SK-N-SH treated with all-trans-retinoic acid at 6 μM for 48 hours (cell line): Measurements from ENCODE around the gene PRMT9.
A peak's percentile ranks its signal among the peaks of the same experiment; 100 is the strongest.

Source experiments
- ATAC-seq: fragments of 200-7000 bp; cut with Tn5 transposase; 3 replicates; pipeline ENCODE4 v1.9.1; 2020; ENCODE audit warnings: mild to moderate bottlenecking, moderate library complexity
- ARNTL ChIP-seq: fragments of 450-650 bp; formaldehyde crosslinking; IDR thresholded peaks from 2 replicates; pipeline ENCODE4 v1.5.0; 2020; ENCODE audit warnings: low read depth, mild to moderate bottlenecking, moderate library complexity, borderline replicate concordance
- BACH2 ChIP-seq: fragments of 250-450 bp; sonication (Bioruptor Pico); IDR thresholded peaks from 2 replicates; pipeline ENCODE4 v1.9.0; 2021; ENCODE audit warnings: mild to moderate bottlenecking, borderline replicate concordance
- CSRNP3 ChIP-seq: fragments of 250-450 bp; sonication (Bioruptor Pico); IDR thresholded peaks from 2 replicates; pipeline ENCODE4 v1.5.1; 2021; ENCODE audit warnings: mild to moderate bottlenecking, moderate library complexity
- ESRRG ChIP-seq: fragments of 250-450 bp; sonication (Bioruptor Pico); IDR thresholded peaks from 2 replicates; pipeline ENCODE4 v1.6.1; 2021; ENCODE audit warnings: mild to moderate bottlenecking
- ISL1 ChIP-seq: fragments of 250-450 bp; sonication (Bioruptor Pico); IDR thresholded peaks from 2 replicates; pipeline ENCODE4 v2.1.2; 2022; ENCODE audit warnings: mild to moderate bottlenecking, moderate library complexity
- OSR1 ChIP-seq: fragments of 250-450 bp; sonication (Bioruptor Pico); IDR thresholded peaks from 2 replicates; pipeline ENCODE4 v1.8.0; 2022; ENCODE audit warnings: moderate library complexity, mild to moderate bottlenecking, inconsistent platforms
- POU6F1 ChIP-seq: fragments of 250-450 bp; sonication (Bioruptor Pico); IDR thresholded peaks from 2 replicates; pipeline ENCODE4 v1.8.0; 2021; ENCODE audit warnings: low read depth, mild to moderate bottlenecking, moderate library complexity, borderline replicate concordance
- PPARA ChIP-seq: fragments of 250-450 bp; sonication (Bioruptor Pico); IDR thresholded peaks from 2 replicates; pipeline ENCODE4 v1.5.0; 2020; ENCODE audit warnings: mild to moderate bottlenecking, borderline replicate concordance
- RARB ChIP-seq: fragments of 250-450 bp; sonication (Bioruptor Pico); IDR thresholded peaks from 2 replicates; pipeline ENCODE4 v1.8.0; 2021; ENCODE audit warnings: mild to moderate bottlenecking, moderate library complexity
- TCF4 ChIP-seq: fragments of 250-450 bp; sonication (Bioruptor Pico); IDR thresholded peaks from 2 replicates; pipeline ENCODE4 v1.8.0; 2021; ENCODE audit warnings: mild to moderate bottlenecking, moderate library complexity, borderline replicate concordance
- TOX ChIP-seq: fragments of 250-450 bp; sonication (Bioruptor Pico); IDR thresholded peaks from 2 replicates; pipeline ENCODE4 v1.8.0; 2021; ENCODE audit warnings: mild to moderate bottlenecking, moderate library complexity, borderline replicate concordance
- ZC3H10 ChIP-seq: fragments of 250-450 bp; sonication (Bioruptor Pico); IDR thresholded peaks from 2 replicates; pipeline ENCODE4 v1.5.1; 2021; ENCODE audit warnings: mild to moderate bottlenecking, moderate library complexity
- ZFP3 ChIP-seq: fragments of 250-450 bp; sonication (Bioruptor Pico); IDR thresholded peaks from 2 replicates; pipeline ENCODE4 v1.5.0; 2020; ENCODE audit warnings: mild to moderate bottlenecking, moderate library complexity
- ZNF565 ChIP-seq: fragments of 450-650 bp; formaldehyde crosslinking; conservative IDR thresholded peaks from 2 replicates; pipeline ENCODE4 v1.5.0; 2020; ENCODE audit warnings: low read depth, mild to moderate bottlenecking, moderate library complexity
- ZNF70 ChIP-seq: fragments of 450-650 bp; formaldehyde crosslinking; IDR thresholded peaks from 2 replicates; pipeline ENCODE4 v1.5.0; 2020; ENCODE audit warnings: mild to moderate bottlenecking, moderate library complexity
- ZNF8 ChIP-seq: fragments of 450-650 bp; formaldehyde crosslinking; IDR thresholded peaks from 2 replicates; pipeline ENCODE4 v1.5.0; 2020; ENCODE audit warnings: mild to moderate bottlenecking, moderate library complexity
- TF ChIP-seq, protein P1 (sequence below): fragments of 250-450 bp; sonication (Bioruptor Pico); IDR thresholded peaks from 2 replicates; pipeline ENCODE4 v1.5.0; 2020; ENCODE audit warnings: mild to moderate bottlenecking, moderate library complexity

Gene PRMT9

DNA sequence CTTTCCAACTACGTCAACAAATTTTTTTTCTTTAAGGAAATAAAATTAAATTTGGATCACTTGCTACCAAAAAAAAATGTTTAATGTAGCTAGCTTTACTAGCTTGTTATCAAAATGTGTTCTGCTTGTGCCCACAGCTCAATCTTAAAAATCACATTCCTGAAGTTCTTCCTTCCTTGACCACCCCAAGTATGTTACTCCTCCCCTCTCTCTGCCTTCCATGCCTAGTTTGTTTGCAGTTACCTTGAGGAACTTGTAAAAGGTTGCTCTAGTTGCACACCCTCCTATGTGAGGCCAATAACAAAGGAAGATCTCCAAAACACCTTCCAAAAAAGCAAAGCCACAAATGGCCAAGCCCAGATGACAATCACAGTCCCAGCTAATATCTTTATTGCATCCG, 86.4 kb downstream of the PRMT9 start:
- no peak for ATAC-seq
- no peak for TF ChIP-seq ISL1 (CRISPR knock-in tag)

DNA sequence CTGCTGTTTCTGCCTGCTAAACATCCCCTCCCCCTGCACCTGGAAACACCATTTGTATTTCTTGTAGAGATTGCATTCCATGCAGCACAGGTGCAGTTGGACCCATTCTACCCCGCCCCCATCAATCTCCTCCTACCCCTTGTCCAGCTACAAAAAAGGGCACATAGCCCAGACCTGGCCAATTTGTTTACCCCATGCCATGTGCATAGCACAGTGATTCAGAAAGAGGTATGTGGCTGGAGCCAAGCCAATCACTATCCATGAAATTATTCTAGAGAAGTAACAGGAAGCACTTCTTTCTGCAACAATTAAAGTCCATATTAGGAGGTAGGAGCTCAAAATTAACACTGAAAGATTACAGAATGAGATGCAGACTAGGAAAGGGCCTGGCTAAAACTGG, 87.0 kb downstream of the PRMT9 start:
- peak; percentile 91 for ATAC-seq
- TF ChIP-seq TOX (CRISPR knock-in tag) (no peak), ESRRG (CRISPR knock-in tag) (no peak), ZFP3 (CRISPR knock-in tag) (no peak), ZNF70 (no peak), ARNTL (CRISPR knock-in tag) (no peak), CSRNP3 (CRISPR knock-in tag) (no peak), TCF4 (CRISPR knock-in tag) (no peak)

DNA sequence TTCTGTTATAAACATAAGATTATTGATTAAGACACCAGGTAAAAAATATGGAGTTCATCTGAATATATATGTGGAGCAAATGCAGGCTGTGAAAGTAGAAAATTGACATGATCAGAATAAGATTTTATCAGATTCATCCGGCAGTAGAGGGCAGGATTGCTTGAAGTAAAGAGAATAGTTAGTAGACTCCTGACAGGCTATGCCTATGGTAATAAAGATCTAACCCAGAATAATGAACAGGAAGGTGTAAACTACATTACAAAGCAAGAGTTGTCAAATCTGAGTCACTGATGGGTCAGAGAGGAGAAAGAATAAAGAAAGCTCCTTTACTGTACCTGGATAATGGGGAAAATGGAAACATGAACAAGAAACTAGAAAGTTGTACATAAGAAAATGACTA, 87.6 kb downstream of the PRMT9 start:
- ATAC-seq: peak; percentile 65
- TF ChIP-seq TOX (CRISPR knock-in tag) (no peak), TCF4 (CRISPR knock-in tag) (no peak), RARB (CRISPR knock-in tag) (no peak), OSR1 (CRISPR knock-in tag) (no peak), ISL1 (CRISPR knock-in tag) (no peak), ZNF565 (CRISPR knock-in tag) (no peak), ZNF8 (CRISPR knock-in tag) (no peak), ESRRG (CRISPR knock-in tag) (no peak), ARNTL (CRISPR knock-in tag) (no peak), ZFP3 (CRISPR knock-in tag) (no peak), CSRNP3 (CRISPR knock-in tag) (no peak), ZC3H10 (no peak)
- TF ChIP-seq, protein P1, sequence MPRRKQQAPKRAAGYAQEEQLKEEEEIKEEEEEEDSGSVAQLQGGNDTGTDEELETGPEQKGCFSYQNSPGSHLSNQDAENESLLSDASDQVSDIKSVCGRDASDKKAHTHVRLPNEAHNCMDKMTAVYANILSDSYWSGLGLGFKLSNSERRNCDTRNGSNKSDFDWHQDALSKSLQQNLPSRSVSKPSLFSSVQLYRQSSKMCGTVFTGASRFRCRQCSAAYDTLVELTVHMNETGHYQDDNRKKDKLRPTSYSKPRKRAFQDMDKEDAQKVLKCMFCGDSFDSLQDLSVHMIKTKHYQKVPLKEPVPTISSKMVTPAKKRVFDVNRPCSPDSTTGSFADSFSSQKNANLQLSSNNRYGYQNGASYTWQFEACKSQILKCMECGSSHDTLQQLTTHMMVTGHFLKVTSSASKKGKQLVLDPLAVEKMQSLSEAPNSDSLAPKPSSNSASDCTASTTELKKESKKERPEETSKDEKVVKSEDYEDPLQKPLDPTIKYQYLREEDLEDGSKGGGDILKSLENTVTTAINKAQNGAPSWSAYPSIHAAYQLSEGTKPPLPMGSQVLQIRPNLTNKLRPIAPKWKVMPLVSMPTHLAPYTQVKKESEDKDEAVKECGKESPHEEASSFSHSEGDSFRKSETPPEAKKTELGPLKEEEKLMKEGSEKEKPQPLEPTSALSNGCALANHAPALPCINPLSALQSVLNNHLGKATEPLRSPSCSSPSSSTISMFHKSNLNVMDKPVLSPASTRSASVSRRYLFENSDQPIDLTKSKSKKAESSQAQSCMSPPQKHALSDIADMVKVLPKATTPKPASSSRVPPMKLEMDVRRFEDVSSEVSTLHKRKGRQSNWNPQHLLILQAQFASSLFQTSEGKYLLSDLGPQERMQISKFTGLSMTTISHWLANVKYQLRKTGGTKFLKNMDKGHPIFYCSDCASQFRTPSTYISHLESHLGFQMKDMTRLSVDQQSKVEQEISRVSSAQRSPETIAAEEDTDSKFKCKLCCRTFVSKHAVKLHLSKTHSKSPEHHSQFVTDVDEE (CRISPR knock-in tag): no peak

- TF ChIP-seq BACH2 (no peak), PPARA (no peak), ZNF8 (CRISPR knock-in tag) (no peak), POU6F1 (no peak), ZC3H10 (no peak), CSRNP3 (CRISPR knock-in tag) (no peak)
- TF ChIP-seq, protein P1 (CRISPR knock-in tag): no peak
- TF ChIP-seq, all 23 proteins: peak for 0
- no peak for ATAC-seq
Observed at GRCh38 chr4:147594578-147594977, 89.4 kb downstream of the PRMT9 start.
